Measurements from ENCODE around the gene SH3PXD2B. TPM values are rescaled to one million over a fixed set of nuclear protein-coding genes. Genes with fewer than 3 reads are reported as not detected.
"Not testable (repeated sequence)": the region's sequence is repeated elsewhere in the genome, so short reads cannot be mapped to it uniquely, and the experiment has no call there.

SH3PXD2B gene
- total and polyA plus RNA-seq, 10 donors, result 2.0 to 31.8 (median 9.9) TPM

DNA sequence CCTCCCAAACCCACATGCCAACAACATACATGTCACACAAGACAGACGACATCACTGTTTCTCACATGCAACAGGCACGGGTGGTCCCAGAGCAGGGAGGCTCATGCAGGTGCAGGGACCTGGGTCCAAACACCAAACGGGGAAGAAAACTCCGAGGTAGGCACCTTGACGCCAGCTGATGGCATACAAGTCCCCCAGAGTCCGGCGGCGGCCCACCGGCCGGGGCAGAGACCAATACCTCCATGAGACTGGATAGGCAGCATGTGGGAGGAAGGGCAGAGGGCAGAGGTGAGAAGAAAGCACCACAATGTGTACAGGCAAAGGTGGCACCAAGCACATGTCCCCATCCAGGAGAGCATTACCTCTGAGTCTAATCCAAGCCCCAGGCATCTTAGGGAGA lies 97.8 kb downstream of the SH3PXD2B start:
- no peak for DNase-seq
- intact Hi-C loops (cut with DNase I; ENCODE audit: low total_unique reads), result no loop called here
- peaks cover 0 to 42% (median 0%) of the 10 kb centered on the region in 6 donors for H3K36me3 ChIP-seq
- TF ChIP-seq CTCF (IDR thresholded peaks at IDR 0.05 in 8 of 11, conservative IDR thresholded peaks at IDR 0.05 in 3 of 11), result no peak
- no peak for TF ChIP-seq POLR2AphosphoS5 (IDR thresholded peaks at IDR 0.05)
- no peak for TF ChIP-seq POLR2A (IDR thresholded peaks at IDR 0.05)
- no peaks in the 10 kb centered on the region for H3K9me3 ChIP-seq
- WGBS, 5 donors, result 91 to 96% (median 93%) methylated on average over 10 of the region's 10 CpGs
- H3K4me3 ChIP-seq, result no peak overlapping the region
- no peaks in the 10 kb centered on the region for H3K27me3 ChIP-seq (replicated peaks in 1 of 7)
- H3K27ac ChIP-seq, result no peak overlapping the region
- no peaks in the 10 kb centered on the region for H3K4me1 ChIP-seq

- peaks cover 0 to 42% (median 0%) of the 10 kb centered on the region in 6 donors for H3K36me3 ChIP-seq
- no peak for DNase-seq
- no peaks in the 10 kb centered on the region for H3K4me1 ChIP-seq
- no peak for TF ChIP-seq POLR2A (IDR thresholded peaks at IDR 0.05)
- TF ChIP-seq POLR2AphosphoS5 (IDR thresholded peaks at IDR 0.05), result no peak
- no peak for TF ChIP-seq CTCF (IDR thresholded peaks at IDR 0.05 in 8 of 11, conservative IDR thresholded peaks at IDR 0.05 in 3 of 11)
- no peaks in the 10 kb centered on the region for H3K27me3 ChIP-seq (replicated peaks in 1 of 7)
- intact Hi-C loops (cut with DNase I; ENCODE audit: low total_unique reads), result no loop called here
- no peaks in the 10 kb centered on the region for H3K9me3 ChIP-seq
- H3K27ac ChIP-seq, result no peak overlapping the region
- no peak overlapping the region for H3K4me3 ChIP-seq
- 77 to 90% (median 85%) methylated on average over 4 of the region's 4 CpGs for WGBS, 5 donors
These were observed 98.3 kb downstream of the SH3PXD2B start for GRCh38 chr5:172356047-172356446.

DNA sequence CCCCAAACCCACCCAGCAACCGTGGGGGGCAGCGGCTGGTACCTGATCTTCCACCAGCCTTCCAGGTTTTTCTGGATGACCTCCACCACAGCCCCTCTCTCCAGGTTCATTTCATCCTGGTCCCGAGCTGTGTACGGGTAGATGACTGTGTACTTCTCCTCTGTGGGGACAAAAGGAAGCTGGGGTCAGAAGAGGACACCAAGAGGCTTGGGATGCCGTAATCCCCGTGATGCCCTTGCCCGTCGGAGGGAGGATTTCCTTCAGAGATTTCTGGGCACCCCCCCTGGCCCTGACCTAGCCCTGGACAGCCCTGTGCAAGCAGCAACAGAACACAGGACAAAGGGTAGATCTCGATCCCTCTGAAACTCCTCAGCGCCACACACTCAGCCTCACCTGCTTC lies 100.5 kb downstream of the SH3PXD2B start:
- TF ChIP-seq CTCF (IDR thresholded peaks at IDR 0.05 in 8 of 11, conservative IDR thresholded peaks at IDR 0.05 in 3 of 11) (no peak), POLR2AphosphoS5 (IDR thresholded peaks at IDR 0.05) (no peak)
- Histone ChIP-seq H3K27ac (no peak overlapping the region), H3K27me3 (replicated peaks in 1 of 7) (no peaks in the 10 kb centered on the region), H3K9me3 (no peaks in the 10 kb centered on the region), H3K36me3 (peaks cover 0 to 57% (median 0%) of the 10 kb centered on the region in 6 donors), H3K4me1 (no peaks in the 10 kb centered on the region), H3K4me3 (no peak overlapping the region)
- no peak for DNase-seq
- intact Hi-C loops (cut with DNase I; ENCODE audit: low total_unique reads), result no loop called here
- 74 to 90% (median 81%) methylated on average over 10 of the region's 10 CpGs for WGBS, 5 donors

GRCh38 chr5:172353271-172353812 lies 101.0 kb downstream of the SH3PXD2B start:
- WGBS, 5 donors, result 80 to 86% (median 84%) methylated on average over 8 of the region's 8 CpGs
- intact Hi-C loops (cut with DNase I; ENCODE audit: low total_unique reads), result no loop called here
- Histone ChIP-seq H3K27ac (no peak overlapping the region), H3K4me3 (no peak overlapping the region), H3K36me3 (peaks cover 0 to 54% (median 0%) of the 10 kb centered on the region in 6 donors), H3K9me3 (no peaks in the 10 kb centered on the region), H3K4me1 (no peaks in the 10 kb centered on the region), H3K27me3 (replicated peaks in 1 of 7) (no peaks in the 10 kb centered on the region)
- TF ChIP-seq CTCF (IDR thresholded peaks at IDR 0.05 in 8 of 11, conservative IDR thresholded peaks at IDR 0.05 in 3 of 11) (no peak), POLR2A (IDR thresholded peaks at IDR 0.05) (no peak), POLR2AphosphoS5 (IDR thresholded peaks at IDR 0.05) (no peak)
- no peak for DNase-seq

DNA sequence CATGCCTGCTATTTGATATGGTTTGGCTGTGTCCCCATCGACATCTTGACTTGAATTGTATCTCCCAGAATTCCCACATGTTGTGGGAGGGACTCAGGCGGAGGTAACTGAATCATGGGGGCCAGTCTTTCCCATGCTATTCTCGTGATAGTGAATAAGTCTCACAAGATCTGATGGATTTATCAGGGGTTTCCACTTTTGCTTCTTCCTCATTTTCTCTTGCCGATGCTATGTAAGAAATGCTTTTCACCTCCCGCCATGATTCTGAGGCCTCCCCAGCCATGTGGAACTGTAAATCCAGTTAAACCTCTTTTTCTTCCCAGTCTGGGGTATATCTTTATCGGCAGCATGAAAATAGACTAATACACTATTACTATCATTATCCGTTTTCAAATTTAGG lies 101.8 kb downstream of the SH3PXD2B start:
- intact Hi-C loops (cut with DNase I; ENCODE audit: low total_unique reads); H3K9me3 ChIP-seq; H3K27ac ChIP-seq; H3K4me1 ChIP-seq; H3K27me3 ChIP-seq (replicated peaks in 1 of 7); DNase-seq; H3K4me3 ChIP-seq: not testable (repeated sequence)
- WGBS, 5 donors, result 86 to 92% (median 88%) methylated on average over 7 of the region's 7 CpGs
- peaks cover 0 to 55% (median 0%) of the 10 kb centered on the region in 6 donors for H3K36me3 ChIP-seq
